GM18502 (cell line): ENCODE results near the gene GDF2.

Source experiments
- ATAC-seq: cut with Tn5 transposase; IDR thresholded peaks from one replicate; pipeline ENCODE4 v1.9.1; 2021; ENCODE audit warnings: mild to moderate bottlenecking; ENCODE audit not compliant: unreplicated experiment, poor library complexity

The GDF2 gene

GRCh38 chr10:47322300-47323061, at the start of gene GDF2:
Gene GDF2, plus strand, starts transcription at chr10:47322454. Its CDS starts 215 bp downstream, at chr10:47322669.
- ATAC-seq: no peak

- ATAC-seq: no peak
Measured at GRCh38 chr10:47276071-47276470, 46.2 kb upstream of the GDF2 start.

- no peak for ATAC-seq
Measured at GRCh38 chr10:47276576-47277351, 45.5 kb upstream of the GDF2 start.

GRCh38 chr10:47277352-47278151, 44.7 kb upstream of the GDF2 start:
- no peak for ATAC-seq

GRCh38 chr10:47278152-47278473, 44.1 kb upstream of the GDF2 start:
- no peak for ATAC-seq

GRCh38 chr10:47278720-47279119, 43.5 kb upstream of the GDF2 start:
- no peak for ATAC-seq

GRCh38 chr10:47279276-47279675, 43.0 kb upstream of the GDF2 start:
- no peak for ATAC-seq

GRCh38 chr10:47282005-47282656, 40.1 kb upstream of the GDF2 start:
- no peak for ATAC-seq

- no peak for ATAC-seq
Measured at GRCh38 chr10:47282657-47283018, 39.6 kb upstream of the GDF2 start.

GRCh38 chr10:47283101-47283630, 39.1 kb upstream of the GDF2 start:
- ATAC-seq: no peak

GRCh38 chr10:47283848-47284247, 38.4 kb upstream of the GDF2 start:
- no peak for ATAC-seq

- ATAC-seq: no peak
Measured at GRCh38 chr10:47285381-47286115, 36.7 kb upstream of the GDF2 start.

GRCh38 chr10:47286116-47286505, 36.1 kb upstream of the GDF2 start:
- ATAC-seq: no peak

GRCh38 chr10:47286591-47287315, 35.5 kb upstream of the GDF2 start:
- no peak for ATAC-seq

GRCh38 chr10:47287365-47287802, 34.9 kb upstream of the GDF2 start:
- ATAC-seq: no peak

- no peak for ATAC-seq
Measured at GRCh38 chr10:47287805-47288204, 34.4 kb upstream of the GDF2 start.

GRCh38 chr10:47288236-47288635, 34.0 kb upstream of the GDF2 start:
- ATAC-seq: no peak

- no peak for ATAC-seq
Measured at GRCh38 chr10:47288916-47289495, 33.2 kb upstream of the GDF2 start.

- ATAC-seq: no peak
Measured at GRCh38 chr10:47289921-47290320, 32.3 kb upstream of the GDF2 start.
